Measurements from ENCODE around the gene PLCL1.

PLCL1 gene

DNA sequence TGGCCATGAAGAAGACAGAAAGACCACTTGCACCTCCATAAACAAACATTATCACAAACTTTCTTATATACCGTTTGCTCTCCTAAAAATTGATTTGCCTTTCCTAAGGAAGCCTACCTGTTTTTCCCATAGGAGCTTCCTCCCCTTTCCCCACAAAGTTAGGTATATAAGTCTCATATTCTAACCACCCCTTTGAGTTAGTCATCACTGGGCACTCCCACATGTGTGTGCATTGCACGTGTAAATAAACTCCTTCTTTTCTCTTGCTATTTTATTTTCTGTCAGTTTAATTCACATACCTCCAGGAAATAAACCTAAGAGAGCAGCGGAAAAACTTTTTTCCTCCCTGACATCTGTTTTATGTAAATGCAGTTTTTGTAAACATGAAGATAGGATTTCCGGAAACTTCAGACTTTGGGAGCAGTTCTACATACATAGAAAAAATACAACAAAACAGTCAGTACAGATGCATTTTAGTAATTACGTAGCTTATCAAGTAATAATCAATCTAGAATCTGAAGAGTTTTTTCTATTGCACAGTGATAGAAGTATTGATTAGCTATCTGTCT, 46.6 kb downstream of the PLCL1 start:
- DNase-seq (ENCODE audit: low read depth): no peak
- no peak for TF ChIP-seq CTCF (IDR thresholded peaks at IDR 0.05; ENCODE audit: control insufficient read depth, insufficient read depth, low read depth, low read length, missing control alignments)
- H3K4me3 ChIP-seq (ENCODE audit: control insufficient read depth, low read depth, low read length): no peak overlapping the region

DNA sequence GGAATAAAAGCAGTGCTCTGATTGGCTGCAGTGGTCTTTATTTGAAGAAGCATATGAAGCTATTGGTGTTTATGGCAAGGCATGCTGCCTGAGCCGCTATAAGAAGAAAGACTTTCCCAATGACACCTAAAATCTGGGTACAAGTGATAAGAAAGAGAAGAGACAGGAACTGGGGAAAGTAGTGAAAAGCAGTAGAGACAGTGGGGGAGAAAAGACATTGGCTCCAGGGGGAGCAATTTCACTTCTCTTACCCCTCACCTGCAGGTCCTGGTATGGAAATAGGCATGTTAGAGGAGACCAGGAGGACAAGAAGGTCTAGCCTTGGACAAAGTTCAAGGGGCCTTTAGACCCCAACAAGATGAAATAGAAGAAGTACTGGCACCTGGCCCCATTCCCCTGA, 47.1 kb downstream of the PLCL1 start:
- no peak for DNase-seq (ENCODE audit: low read depth)
- TF ChIP-seq CTCF (IDR thresholded peaks at IDR 0.05; ENCODE audit: control insufficient read depth, insufficient read depth, low read depth, low read length, missing control alignments): no peak
- no peak overlapping the region for H3K4me3 ChIP-seq (ENCODE audit: control insufficient read depth, low read depth, low read length)

DNA sequence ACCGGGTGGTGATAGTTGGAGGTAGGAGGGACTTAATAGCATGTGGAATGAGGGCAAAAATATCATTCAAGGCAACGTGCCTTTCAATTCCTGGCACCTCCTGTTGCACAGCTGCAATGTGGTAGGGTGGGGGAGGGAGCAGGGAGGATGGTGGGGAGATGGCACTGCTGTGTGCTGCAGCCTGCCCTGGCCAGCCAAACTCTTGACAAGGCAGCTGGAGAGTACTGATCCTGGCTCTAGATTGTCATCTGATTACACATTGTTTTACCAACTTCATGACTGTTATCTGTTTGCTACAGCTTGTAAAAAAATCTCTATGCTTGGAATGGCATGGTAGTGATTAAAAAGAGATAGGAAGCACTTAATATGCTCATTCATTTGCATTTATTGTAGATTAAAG, 47.7 kb downstream of the PLCL1 start:
- DNase-seq (ENCODE audit: low read depth): no peak
- no peak for TF ChIP-seq CTCF (IDR thresholded peaks at IDR 0.05; ENCODE audit: control insufficient read depth, insufficient read depth, low read depth, low read length, missing control alignments)
- H3K4me3 ChIP-seq (ENCODE audit: control insufficient read depth, low read depth, low read length): no peak overlapping the region

DNA sequence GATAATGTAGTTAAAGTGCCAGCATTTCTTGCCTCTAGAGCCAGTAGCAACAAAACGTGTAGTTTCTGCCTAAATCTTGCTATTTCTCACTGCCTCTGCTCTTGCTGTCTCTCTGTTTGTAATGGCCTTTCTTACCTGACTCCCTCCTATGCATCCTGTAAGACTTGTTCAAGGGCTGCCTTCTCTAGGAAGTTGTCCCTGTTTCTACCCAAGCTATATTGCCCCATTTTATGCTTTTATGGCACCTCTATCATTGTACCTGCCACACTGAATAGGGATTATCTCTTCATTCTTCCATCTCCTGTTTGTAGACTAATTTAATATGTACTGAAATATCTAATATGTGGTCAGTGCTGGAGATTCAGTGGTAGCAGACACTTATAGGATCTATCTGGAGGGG, 49.2 kb downstream of the PLCL1 start:
- no peak for DNase-seq (ENCODE audit: low read depth)
- no peak overlapping the region for H3K4me3 ChIP-seq (ENCODE audit: control insufficient read depth, low read depth, low read length)
- no peak for TF ChIP-seq CTCF (IDR thresholded peaks at IDR 0.05; ENCODE audit: control insufficient read depth, insufficient read depth, low read depth, low read length, missing control alignments)

DNA sequence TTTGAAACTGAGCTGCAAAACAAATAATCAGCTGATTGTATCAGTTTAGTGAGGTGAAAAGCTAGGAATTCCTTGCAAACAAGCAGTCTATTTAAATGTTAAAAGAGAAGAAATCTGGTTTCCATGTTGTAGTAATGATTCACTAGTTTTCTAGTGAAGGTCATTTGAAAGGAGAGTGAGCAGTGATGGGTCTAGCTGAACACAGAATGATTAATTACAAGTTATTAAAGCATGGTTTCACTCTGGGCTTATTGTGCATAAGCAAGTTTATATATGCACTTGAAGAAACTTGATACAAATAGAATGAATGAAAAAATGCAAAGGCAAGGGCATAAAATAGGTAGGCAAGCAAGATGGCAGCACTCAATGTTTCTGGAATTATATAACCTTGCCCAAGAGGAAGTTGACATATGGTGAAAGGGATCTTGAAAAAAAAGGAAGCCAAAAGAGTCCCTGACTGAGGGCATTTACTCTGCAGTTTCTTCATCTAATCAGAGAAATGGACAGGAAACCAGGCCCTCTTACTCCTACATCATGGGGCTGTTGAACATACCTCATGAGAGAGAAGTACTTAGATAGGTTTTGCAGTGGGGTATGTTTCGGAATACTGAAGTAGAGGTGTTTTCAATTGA, 53.2 kb downstream of the PLCL1 start:
- DNase-seq (ENCODE audit: low read depth): no peak
- no peak for TF ChIP-seq CTCF (IDR thresholded peaks at IDR 0.05; ENCODE audit: control insufficient read depth, insufficient read depth, low read depth, low read length, missing control alignments)
- H3K4me3 ChIP-seq (ENCODE audit: control insufficient read depth, low read depth, low read length): no peak overlapping the region

- no peak overlapping the region for H3K4me3 ChIP-seq (ENCODE audit: control insufficient read depth, low read depth, low read length)
- no peak for TF ChIP-seq CTCF (IDR thresholded peaks at IDR 0.05; ENCODE audit: control insufficient read depth, insufficient read depth, low read depth, low read length, missing control alignments)
- DNase-seq (ENCODE audit: low read depth): no peak
Observed at GRCh38 chr2:197858607-197859140, 54.3 kb downstream of the PLCL1 start.

All from AG09309 (cell line).